ENCODE results near the gene LCE2B. TPM values are rescaled to one million over a fixed set of nuclear protein-coding genes. Genes with fewer than 3 reads are reported as not detected.

The LCE2B gene
- total RNA-seq, 2 donors from 2014 or later = 3.2 TPM; not detected in 1

- Histone ChIP-seq H3K27ac (no peak overlapping the region), H3K27me3 (replicated peaks; ENCODE audit: insufficient read depth) (no peaks in the 10 kb centered on the region), H3K36me3 (no peaks in the 10 kb centered on the region), H3K9me3 (no peaks in the 10 kb centered on the region), H3K4me1 (replicated peaks) (no peaks in the 10 kb centered on the region), H3K4me3 (no peak overlapping the region)
- intact Hi-C loops (cut with DNase I) = no loop called here
- no peak for TF ChIP-seq CTCF (IDR thresholded peaks at IDR 0.05)
- TF ChIP-seq POLR2AphosphoS5 (IDR thresholded peaks at IDR 0.05) = no peak
- no peak for TF ChIP-seq POLR2A (IDR thresholded peaks at IDR 0.05)
- no peak for DNase-seq (ENCODE audit: low spot score)
These were observed 2.1 kb upstream of the LCE2B start for GRCh38 chr1:152683846-152684245.

- intact Hi-C loops (cut with DNase I) = no loop called here
- Histone ChIP-seq H3K36me3 (no peaks in the 10 kb centered on the region), H3K4me3 (no peak within 1 kb of the TSS), H3K4me1 (replicated peaks) (no peaks in the 10 kb centered on the region), H3K27me3 (replicated peaks; ENCODE audit: insufficient read depth) (no peaks in the 10 kb centered on the region), H3K9me3 (no peaks in the 10 kb centered on the region), H3K27ac (no peak within 1 kb of the TSS)
- no peak for DNase-seq (ENCODE audit: low spot score)
- no peak for TF ChIP-seq POLR2AphosphoS5 (IDR thresholded peaks at IDR 0.05)
- no peak for TF ChIP-seq POLR2A (IDR thresholded peaks at IDR 0.05)
- TF ChIP-seq CTCF (IDR thresholded peaks at IDR 0.05) = no peak
- WGBS = 61% methylated on average over 4 of the region's 4 CpGs
These were observed 12.0 kb downstream of the LCE2B start, which contains the start of gene LCE2A for GRCh38 chr1:152697701-152698600. TSS of gene LCE2A (plus strand) at chr1:152698345. CDS start at chr1:152698902, 557 bp downstream.

- 71% methylated on average over 4 of the region's 4 CpGs for WGBS
- no peak for TF ChIP-seq POLR2A (IDR thresholded peaks at IDR 0.05)
- no peak for TF ChIP-seq POLR2AphosphoS5 (IDR thresholded peaks at IDR 0.05)
- TF ChIP-seq CTCF (IDR thresholded peaks at IDR 0.05) = no peak
These were observed 13.8 kb downstream of the LCE2B start for GRCh38 chr1:152699746-152700145.

GRCh38 chr1:152707860-152708259 is 21.9 kb downstream of the LCE2B start, which contains the start of gene LCE4A:
TSS of gene LCE4A (plus strand) at chr1:152708160. CDS start at chr1:152709076, 916 bp downstream.
- TF ChIP-seq POLR2A (IDR thresholded peaks at IDR 0.05) (no peak), POLR2AphosphoS5 (IDR thresholded peaks at IDR 0.05) (no peak), CTCF (IDR thresholded peaks at IDR 0.05) (no peak)
- DNase-seq (ENCODE audit: low spot score) = no peak
- Histone ChIP-seq H3K4me3 (no peak within 1 kb of the TSS), H3K36me3 (no peaks in the 10 kb centered on the region), H3K27ac (no peak within 1 kb of the TSS), H3K27me3 (replicated peaks; ENCODE audit: insufficient read depth) (no peaks in the 10 kb centered on the region), H3K9me3 (no peaks in the 10 kb centered on the region), H3K4me1 (replicated peaks) (no peaks in the 10 kb centered on the region)
- intact Hi-C loops (cut with DNase I) = no loop called here
- 84% methylated on average over 2 of the region's 2 CpGs for WGBS

More at GRCh38 chr1:152699746-152700145, 13.8 kb downstream of the LCE2B start:
- H3K9me3 ChIP-seq = no peaks in the 10 kb centered on the region
- no peak overlapping the region for H3K4me3 ChIP-seq
- intact Hi-C loops (cut with DNase I) = no loop called here
- H3K27me3 ChIP-seq (replicated peaks; ENCODE audit: insufficient read depth) = no peaks in the 10 kb centered on the region
- no peaks in the 10 kb centered on the region for H3K36me3 ChIP-seq
- DNase-seq (ENCODE audit: low spot score) = no peak
- no peak overlapping the region for H3K27ac ChIP-seq
- H3K4me1 ChIP-seq (replicated peaks) = no peaks in the 10 kb centered on the region

GRCh38 chr1:152718238-152718637 is 32.3 kb downstream of the LCE2B start:
- H3K9me3 ChIP-seq = no peaks in the 10 kb centered on the region
- TF ChIP-seq CTCF (IDR thresholded peaks at IDR 0.05) = no peak
- TF ChIP-seq POLR2AphosphoS5 (IDR thresholded peaks at IDR 0.05) = no peak
- no peak for TF ChIP-seq POLR2A (IDR thresholded peaks at IDR 0.05)
- H3K27me3 ChIP-seq (replicated peaks; ENCODE audit: insufficient read depth) = no peaks in the 10 kb centered on the region
- H3K4me3 ChIP-seq = no peak overlapping the region
- no peak overlapping the region for H3K27ac ChIP-seq
- no peaks in the 10 kb centered on the region for H3K36me3 ChIP-seq
- no peaks in the 10 kb centered on the region for H3K4me1 ChIP-seq (replicated peaks)
- DNase-seq (ENCODE audit: low spot score) = no peak
- intact Hi-C loops (cut with DNase I) = no loop called here
